SK-N-SH treated with all-trans-retinoic acid at 6 μM for 48 hours (cell line): ENCODE data around the gene GSTA1.
"Not testable (repeated sequence)": the region's sequence is repeated elsewhere in the genome, so short reads cannot be mapped to it uniquely, and the experiment has no call there.

Experiments used
- ATAC-seq: fragments of 200-7000 bp; cut with Tn5 transposase; 3 replicates; pipeline ENCODE4 v1.9.1; 2020; ENCODE audit warnings: mild to moderate bottlenecking, moderate library complexity
- ARNTL ChIP-seq: fragments of 450-650 bp; formaldehyde crosslinking; IDR thresholded peaks from 2 replicates; pipeline ENCODE4 v1.5.0; 2020; ENCODE audit warnings: low read depth, mild to moderate bottlenecking, moderate library complexity, borderline replicate concordance
- BACH2 ChIP-seq: fragments of 250-450 bp; sonication (Bioruptor Pico); IDR thresholded peaks from 2 replicates; pipeline ENCODE4 v1.9.0; 2021; ENCODE audit warnings: mild to moderate bottlenecking, borderline replicate concordance
- CSDC2 ChIP-seq: fragments of 250-450 bp; sonication (Bioruptor Pico); IDR thresholded peaks from 2 replicates; pipeline ENCODE4 v1.5.0; 2020; ENCODE audit warnings: mild to moderate bottlenecking, moderate library complexity
- ESRRG ChIP-seq: fragments of 250-450 bp; sonication (Bioruptor Pico); IDR thresholded peaks from 2 replicates; pipeline ENCODE4 v1.6.1; 2021; ENCODE audit warnings: mild to moderate bottlenecking
- GLIS3 ChIP-seq: fragments of 250-450 bp; sonication (Bioruptor Pico); IDR thresholded peaks from 2 replicates; pipeline ENCODE4 v1.5.0; 2020; ENCODE audit warnings: mild to moderate bottlenecking, moderate library complexity
- ISL1 ChIP-seq: fragments of 250-450 bp; sonication (Bioruptor Pico); IDR thresholded peaks from 2 replicates; pipeline ENCODE4 v2.1.2; 2022; ENCODE audit warnings: mild to moderate bottlenecking, moderate library complexity
- OSR1 ChIP-seq: fragments of 250-450 bp; sonication (Bioruptor Pico); IDR thresholded peaks from 2 replicates; pipeline ENCODE4 v1.8.0; 2022; ENCODE audit warnings: moderate library complexity, mild to moderate bottlenecking, inconsistent platforms
- PPARA ChIP-seq: fragments of 250-450 bp; sonication (Bioruptor Pico); IDR thresholded peaks from 2 replicates; pipeline ENCODE4 v1.5.0; 2020; ENCODE audit warnings: mild to moderate bottlenecking, borderline replicate concordance
- RARB ChIP-seq: fragments of 250-450 bp; sonication (Bioruptor Pico); IDR thresholded peaks from 2 replicates; pipeline ENCODE4 v1.8.0; 2021; ENCODE audit warnings: mild to moderate bottlenecking, moderate library complexity
- SNAI2 ChIP-seq: fragments of 250-450 bp; sonication (Bioruptor Pico); IDR thresholded peaks from 2 replicates; pipeline ENCODE4 v1.5.0; 2020; ENCODE audit warnings: mild to moderate bottlenecking, moderate library complexity
- TCF4 ChIP-seq: fragments of 250-450 bp; sonication (Bioruptor Pico); IDR thresholded peaks from 2 replicates; pipeline ENCODE4 v1.8.0; 2021; ENCODE audit warnings: mild to moderate bottlenecking, moderate library complexity, borderline replicate concordance
- TOX ChIP-seq: fragments of 250-450 bp; sonication (Bioruptor Pico); IDR thresholded peaks from 2 replicates; pipeline ENCODE4 v1.8.0; 2021; ENCODE audit warnings: mild to moderate bottlenecking, moderate library complexity, borderline replicate concordance
- ZC3H10 ChIP-seq: fragments of 250-450 bp; sonication (Bioruptor Pico); IDR thresholded peaks from 2 replicates; pipeline ENCODE4 v1.5.1; 2021; ENCODE audit warnings: mild to moderate bottlenecking, moderate library complexity
- ZFP3 ChIP-seq: fragments of 250-450 bp; sonication (Bioruptor Pico); IDR thresholded peaks from 2 replicates; pipeline ENCODE4 v1.5.0; 2020; ENCODE audit warnings: mild to moderate bottlenecking, moderate library complexity
- ZFP30 ChIP-seq: fragments of 450-650 bp; formaldehyde crosslinking; IDR thresholded peaks from 2 replicates; pipeline ENCODE4 v1.5.0; 2022; ENCODE audit warnings: mild to moderate bottlenecking, moderate library complexity
- ZNF70 ChIP-seq: fragments of 450-650 bp; formaldehyde crosslinking; IDR thresholded peaks from 2 replicates; pipeline ENCODE4 v1.5.0; 2020; ENCODE audit warnings: mild to moderate bottlenecking, moderate library complexity
- TF ChIP-seq, protein P1 (sequence below): fragments of 250-450 bp; sonication (Bioruptor Pico); IDR thresholded peaks from 2 replicates; pipeline ENCODE4 v1.5.1; 2020; ENCODE audit warnings: low read depth, mild to moderate bottlenecking, moderate library complexity
- TF ChIP-seq, protein P2 (sequence below): fragments of 250-450 bp; sonication (Bioruptor Pico); IDR thresholded peaks from 2 replicates; pipeline ENCODE4 v1.5.0; 2020; ENCODE audit warnings: mild to moderate bottlenecking, moderate library complexity
- TF ChIP-seq, protein P3 (sequence below): fragments of 250-450 bp; sonication (Bioruptor Pico); IDR thresholded peaks from 2 replicates; pipeline ENCODE4 v1.8.0; 2020; ENCODE audit warnings: mild to moderate bottlenecking, moderate library complexity, borderline replicate concordance

GSTA1 gene

DNA sequence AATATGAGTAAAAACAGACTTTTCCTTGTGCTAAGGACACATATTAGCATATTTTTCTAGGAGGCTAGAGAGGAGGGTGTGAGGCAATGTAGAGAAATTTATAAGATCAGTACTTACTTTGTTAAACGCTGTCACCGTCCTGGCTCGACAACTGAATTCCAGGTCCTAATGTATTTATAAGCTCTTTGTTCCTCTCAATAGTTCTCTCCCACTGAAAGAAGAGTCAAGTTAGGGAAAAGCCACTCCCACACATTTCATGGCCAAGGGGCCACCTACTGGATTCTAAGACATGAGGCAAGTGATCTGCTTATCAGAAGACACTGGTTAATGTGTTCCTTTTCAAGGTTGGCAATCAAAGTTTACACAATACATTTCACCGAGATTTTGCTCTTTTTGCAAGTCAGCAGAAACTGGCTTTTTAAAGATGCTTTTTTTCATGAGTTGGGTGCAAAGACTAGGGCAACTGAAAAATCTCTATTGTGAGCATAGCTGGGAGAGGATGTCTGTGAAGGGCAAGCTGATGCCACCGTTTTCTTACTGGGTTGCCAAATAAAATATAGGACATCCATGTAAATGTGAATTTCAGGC lies at the start of gene GSTA1:
Gene GSTA1, minus strand, starts transcription at position 149 of the 588 bp plus-strand sequence. CDS start 4,549 bp downstream, outside the sequence.
- ATAC-seq = not testable (repeated sequence)

DNA sequence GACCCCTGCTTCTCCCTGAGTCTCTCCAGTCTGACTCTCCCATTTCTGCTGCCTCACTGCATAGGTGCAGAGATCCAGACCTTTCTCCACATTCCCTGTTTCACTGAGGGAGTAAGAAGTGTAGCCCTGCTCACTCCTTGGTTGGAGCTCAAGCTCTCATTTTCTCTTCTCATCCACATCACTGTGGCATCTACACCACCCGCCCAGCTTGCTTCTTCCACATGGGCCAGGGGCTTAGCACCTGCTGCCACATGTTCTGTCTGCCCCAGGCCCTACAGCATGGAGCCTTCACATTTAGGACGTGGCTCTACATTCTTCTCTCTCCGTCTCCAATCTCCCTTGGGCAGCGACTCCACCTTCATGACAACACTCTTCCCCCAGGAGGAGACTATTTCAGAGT lies 45.5 kb upstream of the GSTA1 start:
- TF ChIP-seq, protein P1, sequence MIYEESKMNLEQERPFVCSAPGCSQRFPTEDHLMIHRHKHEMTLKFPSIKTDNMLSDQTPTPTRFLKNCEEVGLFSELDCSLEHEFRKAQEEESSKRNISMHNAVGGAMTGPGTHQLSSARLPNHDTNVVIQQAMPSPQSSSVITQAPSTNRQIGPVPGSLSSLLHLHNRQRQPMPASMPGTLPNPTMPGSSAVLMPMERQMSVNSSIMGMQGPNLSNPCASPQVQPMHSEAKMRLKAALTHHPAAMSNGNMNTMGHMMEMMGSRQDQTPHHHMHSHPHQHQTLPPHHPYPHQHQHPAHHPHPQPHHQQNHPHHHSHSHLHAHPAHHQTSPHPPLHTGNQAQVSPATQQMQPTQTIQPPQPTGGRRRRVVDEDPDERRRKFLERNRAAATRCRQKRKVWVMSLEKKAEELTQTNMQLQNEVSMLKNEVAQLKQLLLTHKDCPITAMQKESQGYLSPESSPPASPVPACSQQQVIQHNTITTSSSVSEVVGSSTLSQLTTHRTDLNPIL (CRISPR knock-in tag) = no peak
- TF ChIP-seq ZC3H10 (CRISPR knock-in tag) (no peak), CSDC2 (CRISPR knock-in tag) (no peak), TOX (CRISPR knock-in tag) (no peak), BACH2 (CRISPR knock-in tag) (no peak), PPARA (CRISPR knock-in tag) (no peak), GLIS3 (CRISPR knock-in tag) (no peak), ESRRG (CRISPR knock-in tag) (no peak), SNAI2 (CRISPR knock-in tag) (no peak), TCF4 (CRISPR knock-in tag) (no peak), RARB (CRISPR knock-in tag) (no peak), ISL1 (CRISPR knock-in tag) (no peak), ARNTL (CRISPR knock-in tag) (no peak)
- TF ChIP-seq, protein P2, sequence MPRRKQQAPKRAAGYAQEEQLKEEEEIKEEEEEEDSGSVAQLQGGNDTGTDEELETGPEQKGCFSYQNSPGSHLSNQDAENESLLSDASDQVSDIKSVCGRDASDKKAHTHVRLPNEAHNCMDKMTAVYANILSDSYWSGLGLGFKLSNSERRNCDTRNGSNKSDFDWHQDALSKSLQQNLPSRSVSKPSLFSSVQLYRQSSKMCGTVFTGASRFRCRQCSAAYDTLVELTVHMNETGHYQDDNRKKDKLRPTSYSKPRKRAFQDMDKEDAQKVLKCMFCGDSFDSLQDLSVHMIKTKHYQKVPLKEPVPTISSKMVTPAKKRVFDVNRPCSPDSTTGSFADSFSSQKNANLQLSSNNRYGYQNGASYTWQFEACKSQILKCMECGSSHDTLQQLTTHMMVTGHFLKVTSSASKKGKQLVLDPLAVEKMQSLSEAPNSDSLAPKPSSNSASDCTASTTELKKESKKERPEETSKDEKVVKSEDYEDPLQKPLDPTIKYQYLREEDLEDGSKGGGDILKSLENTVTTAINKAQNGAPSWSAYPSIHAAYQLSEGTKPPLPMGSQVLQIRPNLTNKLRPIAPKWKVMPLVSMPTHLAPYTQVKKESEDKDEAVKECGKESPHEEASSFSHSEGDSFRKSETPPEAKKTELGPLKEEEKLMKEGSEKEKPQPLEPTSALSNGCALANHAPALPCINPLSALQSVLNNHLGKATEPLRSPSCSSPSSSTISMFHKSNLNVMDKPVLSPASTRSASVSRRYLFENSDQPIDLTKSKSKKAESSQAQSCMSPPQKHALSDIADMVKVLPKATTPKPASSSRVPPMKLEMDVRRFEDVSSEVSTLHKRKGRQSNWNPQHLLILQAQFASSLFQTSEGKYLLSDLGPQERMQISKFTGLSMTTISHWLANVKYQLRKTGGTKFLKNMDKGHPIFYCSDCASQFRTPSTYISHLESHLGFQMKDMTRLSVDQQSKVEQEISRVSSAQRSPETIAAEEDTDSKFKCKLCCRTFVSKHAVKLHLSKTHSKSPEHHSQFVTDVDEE = no peak
- TF ChIP-seq, all 23 proteins: peak for 0
- ATAC-seq = no peak

DNA sequence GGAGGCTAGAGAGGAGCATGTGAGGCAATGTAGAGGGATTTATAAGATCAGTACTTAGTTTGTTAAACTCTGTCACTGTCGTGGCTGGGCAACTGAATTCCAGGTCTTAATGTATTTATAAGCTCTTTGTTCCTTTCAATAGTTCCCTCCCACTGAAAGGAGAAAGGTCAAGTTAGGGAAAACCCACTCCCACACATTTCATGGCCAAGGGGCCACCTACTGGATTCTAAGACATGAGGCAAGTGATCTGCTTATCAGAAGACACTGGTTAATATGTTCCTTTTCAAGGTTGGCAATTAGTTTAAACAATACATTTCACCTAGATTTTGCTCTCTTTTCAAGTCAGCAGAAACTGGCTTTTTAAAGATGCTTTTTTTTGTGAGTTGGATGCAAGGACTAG lies 42.4 kb upstream of the GSTA1 start:
- TF ChIP-seq OSR1 (no peak), RARB (CRISPR knock-in tag) (no peak), GLIS3 (CRISPR knock-in tag) (no peak)
- ATAC-seq = no peak

DNA sequence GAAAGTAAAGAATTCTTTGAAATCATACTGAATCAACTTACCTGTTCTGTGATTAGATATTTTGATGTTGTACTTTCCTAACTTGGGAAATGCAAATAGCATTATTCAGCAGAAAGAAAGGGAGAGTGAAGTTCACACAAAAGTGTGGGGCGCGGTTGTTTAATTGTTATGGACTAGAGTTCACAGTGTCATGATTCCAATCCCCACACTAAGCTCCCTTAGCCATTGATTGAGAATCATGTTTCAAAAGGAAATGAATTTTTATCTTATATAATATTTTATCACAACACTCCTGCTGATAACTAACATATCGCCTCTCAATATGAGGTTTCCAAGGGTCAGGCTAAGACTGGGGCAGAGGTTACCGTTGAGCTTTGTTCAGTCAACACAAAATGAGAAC lies 40.0 kb upstream of the GSTA1 start:
- no peak for ATAC-seq

More for the DNA sequence above, 40.0 kb upstream of the GSTA1 start:
- TF ChIP-seq RARB (CRISPR knock-in tag) = no peak
- TF ChIP-seq, protein P3, sequence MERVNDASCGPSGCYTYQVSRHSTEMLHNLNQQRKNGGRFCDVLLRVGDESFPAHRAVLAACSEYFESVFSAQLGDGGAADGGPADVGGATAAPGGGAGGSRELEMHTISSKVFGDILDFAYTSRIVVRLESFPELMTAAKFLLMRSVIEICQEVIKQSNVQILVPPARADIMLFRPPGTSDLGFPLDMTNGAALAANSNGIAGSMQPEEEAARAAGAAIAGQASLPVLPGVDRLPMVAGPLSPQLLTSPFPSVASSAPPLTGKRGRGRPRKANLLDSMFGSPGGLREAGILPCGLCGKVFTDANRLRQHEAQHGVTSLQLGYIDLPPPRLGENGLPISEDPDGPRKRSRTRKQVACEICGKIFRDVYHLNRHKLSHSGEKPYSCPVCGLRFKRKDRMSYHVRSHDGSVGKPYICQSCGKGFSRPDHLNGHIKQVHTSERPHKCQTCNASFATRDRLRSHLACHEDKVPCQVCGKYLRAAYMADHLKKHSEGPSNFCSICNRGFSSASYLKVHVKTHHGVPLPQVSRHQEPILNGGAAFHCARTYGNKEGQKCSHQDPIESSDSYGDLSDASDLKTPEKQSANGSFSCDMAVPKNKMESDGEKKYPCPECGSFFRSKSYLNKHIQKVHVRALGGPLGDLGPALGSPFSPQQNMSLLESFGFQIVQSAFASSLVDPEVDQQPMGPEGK = no peak
- TF ChIP-seq, protein P1 (CRISPR knock-in tag) = no peak
- no peak for TF ChIP-seq ZNF70
- no peak for TF ChIP-seq ZFP3
- TF ChIP-seq ESRRG (CRISPR knock-in tag) = no peak
- no peak for TF ChIP-seq TCF4 (CRISPR knock-in tag)
- no peak for TF ChIP-seq TOX (CRISPR knock-in tag)
- no peak for TF ChIP-seq GLIS3 (CRISPR knock-in tag)
- no peak for TF ChIP-seq ZFP30 (CRISPR knock-in tag)
- TF ChIP-seq SNAI2 (CRISPR knock-in tag) = no peak
- no peak for TF ChIP-seq ARNTL (CRISPR knock-in tag)
- no peak for TF ChIP-seq PPARA (CRISPR knock-in tag)
- no peak for TF ChIP-seq ZC3H10 (CRISPR knock-in tag)
